Measurements from ENCODE around the gene SOX8.

SOX8 gene

DNA sequence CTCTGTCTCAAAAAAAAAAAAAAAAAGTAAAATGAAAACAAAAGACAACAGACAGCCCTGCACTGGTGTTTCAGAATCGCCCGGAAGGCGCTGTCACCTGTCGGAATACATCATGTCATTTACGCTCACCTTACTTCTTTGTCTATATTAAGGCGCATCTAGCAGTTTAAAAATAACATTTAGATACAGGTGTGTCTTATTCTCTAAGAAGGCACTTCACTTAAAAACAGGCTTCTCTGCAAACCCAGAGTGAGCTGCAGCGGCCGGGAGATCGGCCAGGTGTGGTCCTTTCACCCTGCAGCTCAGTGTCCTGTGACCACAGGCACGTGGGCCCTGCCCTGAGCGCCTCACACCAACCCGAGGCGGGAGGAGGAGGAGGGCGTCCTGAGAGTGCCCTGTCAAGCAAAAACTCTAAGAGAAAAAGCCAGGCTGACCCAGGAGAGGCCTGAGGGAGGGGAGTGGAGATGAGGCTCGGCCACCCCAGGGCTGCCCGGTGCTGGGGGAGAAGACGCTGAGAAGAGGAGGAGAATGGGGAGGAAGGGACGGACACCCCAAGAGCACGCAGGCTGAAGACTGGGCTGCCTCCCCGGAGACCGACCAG lies 7.5 kb upstream of the SOX8 start:
- no peak for DNase-seq

DNA sequence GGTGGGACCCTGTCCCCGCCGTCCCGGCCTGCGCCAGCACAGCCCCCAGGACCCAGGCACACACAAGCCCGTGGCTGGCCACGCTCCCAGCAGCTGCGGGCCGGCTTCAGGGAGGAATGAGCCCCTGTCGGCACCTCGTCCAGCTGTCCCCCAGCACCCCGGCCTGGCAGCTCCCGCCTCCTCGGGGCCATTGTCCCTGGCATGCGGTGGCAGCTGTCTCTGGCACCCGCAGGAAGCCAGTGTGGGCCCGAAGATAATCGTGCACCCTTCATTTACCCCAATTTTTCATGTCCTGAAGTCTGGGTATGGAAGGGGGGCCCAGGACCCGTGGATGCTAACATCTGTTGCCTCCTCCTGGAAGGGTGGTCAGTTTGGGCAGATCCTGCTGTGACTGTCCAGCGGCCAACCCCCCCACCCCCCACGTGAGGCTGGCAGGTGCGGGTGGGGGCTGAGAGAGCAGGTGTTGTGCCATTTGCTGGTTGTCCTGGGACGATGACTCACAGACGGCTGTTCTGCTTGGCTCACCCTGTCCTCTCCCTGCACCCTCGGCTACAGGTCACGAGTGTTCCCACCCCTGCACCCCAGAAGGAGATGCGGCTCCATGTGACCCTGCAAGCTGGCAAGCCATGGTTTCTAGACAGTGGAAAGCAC lies 6.8 kb upstream of the SOX8 start:
- DNase-seq = no peak

DNA sequence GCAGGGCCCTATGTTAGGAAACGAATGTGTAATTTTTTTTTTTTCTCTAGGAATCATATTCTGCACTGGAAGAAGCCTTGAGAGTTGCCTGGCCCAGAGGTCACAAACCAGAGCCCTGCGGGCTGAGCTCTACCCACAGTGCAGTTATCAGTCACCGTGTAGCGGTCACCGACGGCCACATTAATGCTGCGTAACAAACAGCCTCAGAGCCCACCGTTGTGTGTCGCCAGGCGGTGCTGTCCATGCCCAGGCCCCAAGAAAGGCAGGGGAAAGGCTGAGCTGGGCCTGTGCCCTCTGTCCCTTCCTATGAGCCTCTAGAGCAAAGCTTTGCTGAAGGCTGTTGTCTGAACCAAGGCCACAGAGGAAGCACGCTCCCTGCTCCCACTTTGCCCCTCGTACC lies 6.3 kb upstream of the SOX8 start:
- DNase-seq = no peak

DNA sequence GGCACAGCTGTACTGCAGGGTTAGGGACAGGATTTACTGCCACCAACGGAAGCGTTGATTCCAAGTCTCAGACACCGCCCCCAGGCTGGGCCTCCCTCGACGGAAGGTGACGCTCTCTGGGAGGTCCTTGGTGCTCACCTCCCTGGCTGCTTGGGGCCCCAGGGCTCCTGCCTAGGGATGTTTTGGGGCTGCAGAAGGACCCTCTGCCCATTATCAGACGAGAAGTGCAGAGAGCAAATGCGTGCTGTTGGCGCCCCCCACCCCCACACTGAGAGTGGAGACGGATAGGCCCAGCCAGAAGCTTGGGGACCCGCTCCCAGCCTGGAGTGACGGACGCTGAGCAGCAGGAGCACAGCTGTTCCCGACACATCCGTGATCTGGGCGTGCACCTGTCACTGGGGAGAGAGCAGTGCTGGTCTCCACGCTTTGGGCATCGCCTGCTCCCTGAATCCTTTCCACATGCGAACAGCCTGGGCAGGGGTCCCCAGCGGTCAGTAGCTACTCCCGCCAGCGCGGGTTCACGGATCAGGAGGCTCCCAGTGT lies 5.1 kb upstream of the SOX8 start:
- DNase-seq = no peak

DNA sequence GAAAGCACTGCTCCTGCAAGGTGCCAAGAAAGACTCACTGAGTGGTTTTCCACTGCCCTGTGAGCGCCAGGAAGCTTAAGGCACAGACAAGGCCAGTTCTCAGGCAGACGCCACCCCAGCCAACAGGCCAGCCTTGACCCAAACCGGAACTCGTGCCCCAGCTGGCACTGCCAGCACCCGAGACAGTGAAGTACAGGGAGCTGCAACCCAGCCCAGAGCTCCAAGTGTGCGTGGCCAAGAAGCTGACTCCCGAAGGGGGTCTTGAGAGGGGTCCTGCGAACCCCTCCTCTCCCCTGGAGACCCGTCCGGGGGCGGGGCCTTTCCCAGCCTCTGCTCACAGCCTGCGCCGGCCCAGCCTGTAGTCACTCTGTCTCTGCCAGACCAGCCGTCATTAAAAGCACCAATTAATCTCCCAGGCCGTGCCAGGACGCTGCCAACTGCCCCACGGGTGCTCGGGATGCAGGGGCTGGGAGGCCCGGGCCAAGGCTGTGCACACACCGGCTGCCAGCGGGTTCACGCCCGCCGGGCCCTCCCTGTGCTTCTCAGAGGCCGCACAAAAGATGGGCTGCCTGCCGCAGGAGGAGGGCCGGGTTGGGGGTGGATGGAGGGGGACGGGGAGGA lies 4.4 kb upstream of the SOX8 start:
- DNase-seq = peak; percentile 48

DNA sequence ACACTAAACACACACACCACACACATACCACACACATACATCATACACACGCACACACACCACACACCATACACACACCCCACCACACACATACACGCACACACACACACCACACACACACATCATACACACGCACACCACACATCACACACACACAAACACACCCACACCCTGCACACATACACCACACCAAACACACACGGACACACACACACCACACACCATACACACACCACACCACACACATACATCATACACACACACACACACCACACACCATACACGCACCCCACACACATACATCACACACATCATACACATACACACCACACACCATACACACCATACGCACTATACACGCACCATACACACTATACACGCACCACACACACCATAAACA lies 3.7 kb upstream of the SOX8 start:
- no peak for DNase-seq

DNA sequence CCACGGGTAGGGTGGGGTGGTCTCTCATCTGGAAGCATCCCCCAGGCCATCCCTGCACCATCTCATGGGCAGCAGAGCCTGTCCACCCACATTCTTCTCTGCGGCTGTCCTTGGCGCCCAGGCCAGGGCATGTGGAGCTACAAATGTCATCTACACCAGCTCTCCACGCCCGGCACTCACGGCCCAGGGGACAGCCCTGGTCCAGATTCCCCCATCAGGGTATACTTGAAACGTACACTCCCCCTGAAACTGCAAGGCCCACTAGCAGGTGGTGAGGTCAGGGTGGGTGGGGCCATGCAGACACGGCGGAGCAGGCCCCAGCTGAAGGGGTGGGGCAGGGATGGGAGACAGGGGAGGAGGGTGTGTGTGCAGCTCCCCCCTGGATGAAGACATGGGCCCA lies 3.2 kb upstream of the SOX8 start:
- no peak for DNase-seq

DNA sequence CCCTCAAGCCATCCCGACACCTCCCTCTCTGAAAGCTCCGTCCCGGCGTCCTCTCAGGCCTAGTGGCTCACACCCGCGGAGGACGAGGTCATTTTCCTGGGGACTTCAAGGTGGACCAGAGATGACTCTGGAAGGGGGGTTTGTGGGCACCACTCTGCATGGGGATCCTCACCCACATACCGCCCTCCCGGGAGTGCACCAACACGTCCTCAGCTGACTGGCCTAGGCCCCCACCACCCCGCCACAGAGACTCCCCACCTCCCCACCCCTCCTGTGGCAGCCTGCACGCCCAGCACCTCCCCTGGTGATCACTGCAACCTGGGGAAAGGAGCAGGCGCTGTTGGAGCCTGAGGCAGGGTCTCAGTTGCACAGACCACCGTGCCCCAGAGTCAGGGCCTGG lies 2.4 kb upstream of the SOX8 start:
- no peak for DNase-seq

DNA sequence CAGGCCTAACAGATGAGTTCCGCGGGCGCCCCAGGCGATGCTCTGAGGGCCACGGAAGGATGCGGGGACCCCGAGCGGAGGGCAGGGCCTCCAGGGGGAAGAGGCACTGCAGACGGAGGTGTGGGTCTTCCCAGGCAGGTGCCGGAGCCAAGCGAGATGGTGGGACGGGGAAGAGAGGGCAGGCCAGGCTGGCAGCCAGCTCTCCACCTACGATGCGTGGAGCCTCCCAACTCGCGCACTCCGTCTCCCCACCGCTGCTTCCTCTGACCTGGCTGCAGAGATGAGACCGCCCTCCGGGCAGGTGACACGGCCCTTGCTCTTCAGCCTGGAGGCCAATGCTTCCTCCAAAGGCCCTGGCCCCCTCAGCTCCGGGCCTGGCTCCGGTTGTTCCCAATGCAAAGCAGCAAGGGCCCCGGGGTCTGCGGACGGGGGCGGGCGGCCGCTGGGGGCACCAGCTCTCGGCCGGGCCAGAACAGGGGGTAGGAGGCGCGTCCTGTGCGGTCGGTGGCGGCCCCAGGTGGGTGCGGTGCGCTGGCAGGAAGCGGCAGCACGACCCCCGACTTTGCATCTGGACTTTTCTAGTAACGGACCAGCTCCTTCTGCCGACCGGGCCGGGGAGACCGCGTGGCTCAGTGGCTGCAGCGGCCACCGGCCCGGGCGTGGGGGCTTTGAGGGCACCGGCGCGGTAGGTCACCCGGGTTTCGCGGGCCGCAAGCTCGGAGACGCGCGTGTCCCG lies 1.5 kb upstream of the SOX8 start:
- no peak for DNase-seq

DNA sequence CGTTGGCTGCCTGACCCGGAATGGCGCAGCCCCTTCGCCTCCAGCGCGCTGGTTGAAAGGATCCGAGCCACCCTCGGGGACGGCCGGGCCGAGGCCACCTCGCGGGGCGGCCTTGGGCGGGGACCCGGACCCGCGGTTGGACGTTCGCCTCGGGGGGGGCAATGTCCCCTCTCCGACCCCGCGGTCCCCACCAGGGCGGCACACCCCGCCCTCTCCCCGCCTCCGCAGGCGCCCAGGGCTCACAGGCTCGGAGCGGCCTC lies 1.0 kb upstream of the SOX8 start:
- DNase-seq = no peak

DNA sequence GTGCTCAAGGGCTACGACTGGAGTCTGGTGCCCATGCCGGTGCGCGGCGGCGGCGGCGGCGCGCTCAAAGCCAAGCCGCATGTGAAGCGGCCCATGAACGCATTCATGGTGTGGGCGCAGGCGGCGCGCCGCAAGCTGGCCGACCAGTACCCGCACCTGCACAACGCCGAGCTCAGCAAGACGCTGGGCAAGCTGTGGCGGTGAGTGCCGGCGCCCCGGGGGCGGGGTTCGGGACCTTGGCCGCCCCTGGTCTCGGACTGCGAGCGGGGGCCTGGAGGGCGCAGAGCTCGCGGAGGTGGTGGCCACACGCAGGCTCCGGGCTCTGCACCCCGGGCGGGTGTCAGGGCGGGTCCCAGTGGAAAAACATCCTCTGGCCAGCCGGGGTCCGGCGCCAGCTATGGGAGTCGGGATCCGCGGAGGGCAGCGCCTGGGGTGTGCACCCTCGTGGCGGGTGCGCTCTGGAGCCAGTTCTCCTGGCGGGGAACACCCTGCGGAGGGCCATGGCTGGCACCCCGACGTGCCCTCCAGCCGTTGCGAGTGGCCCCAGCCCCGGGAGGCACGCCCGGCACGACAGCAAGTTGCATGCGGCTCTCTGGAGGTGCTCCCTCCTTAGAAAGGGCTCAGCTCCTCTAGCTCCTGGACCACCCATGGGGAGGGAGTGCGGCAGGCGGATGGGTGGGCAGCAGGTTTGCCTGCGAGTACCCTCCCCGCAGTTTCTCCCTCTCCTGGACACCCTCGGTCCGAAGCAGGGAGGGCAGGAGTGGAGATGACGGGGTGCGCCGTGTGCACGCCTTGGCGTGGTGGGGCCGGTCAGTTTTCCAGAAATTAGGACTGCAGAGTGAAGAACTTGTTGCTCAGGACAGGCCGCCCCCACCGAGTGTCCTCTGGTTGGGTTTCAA lies 824 bp downstream of the SOX8 start:
- peak; percentile 33 for DNase-seq

DNA sequence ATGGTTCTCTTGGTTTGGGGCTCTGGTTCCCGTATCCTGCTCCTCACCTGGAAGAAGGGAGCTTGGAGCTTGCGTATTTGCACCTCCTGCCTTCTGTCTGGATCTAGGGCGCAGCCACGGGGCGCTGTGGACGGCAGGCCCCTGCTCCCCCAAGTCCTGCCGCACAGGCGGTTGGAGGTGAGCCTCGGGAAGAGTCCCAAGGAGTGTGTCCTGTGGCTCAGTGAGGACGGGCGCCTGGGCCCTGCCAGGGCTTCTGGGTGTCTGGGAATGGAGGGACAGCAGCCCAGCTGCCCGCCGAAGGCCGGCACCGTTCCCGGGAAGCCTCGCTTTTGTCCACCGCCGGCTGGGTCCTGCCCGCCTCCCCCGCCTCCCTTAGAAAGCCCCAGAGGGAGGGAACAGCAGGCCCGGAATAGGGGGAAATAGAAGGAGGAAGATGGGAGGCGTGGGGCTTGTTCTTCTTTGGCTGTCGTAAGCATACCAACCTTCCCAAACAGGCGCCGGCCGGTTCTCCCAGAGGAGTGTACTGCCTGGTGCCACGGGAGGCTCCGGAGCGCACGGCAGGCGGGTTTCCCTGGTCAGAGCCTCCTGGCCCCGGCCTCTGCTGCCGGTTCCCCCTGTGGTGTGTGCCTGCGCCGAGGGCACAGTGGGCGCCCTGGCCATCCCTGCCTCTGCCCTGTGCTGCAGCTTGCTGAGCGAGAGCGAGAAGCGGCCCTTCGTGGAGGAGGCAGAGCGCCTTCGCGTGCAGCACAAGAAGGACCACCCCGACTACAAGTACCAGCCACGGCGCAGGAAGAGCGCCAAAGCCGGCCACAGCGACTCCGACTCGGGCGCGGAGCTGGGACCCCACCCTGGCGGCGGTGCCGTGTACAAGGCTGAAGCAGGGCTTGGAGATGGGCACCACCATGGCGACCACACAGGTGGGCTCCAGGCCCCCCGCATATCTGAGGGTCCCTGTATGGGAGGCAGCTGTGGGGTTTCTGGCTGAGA lies 1.8 kb downstream of the SOX8 start:
- DNase-seq = peak; percentile 29

DNA sequence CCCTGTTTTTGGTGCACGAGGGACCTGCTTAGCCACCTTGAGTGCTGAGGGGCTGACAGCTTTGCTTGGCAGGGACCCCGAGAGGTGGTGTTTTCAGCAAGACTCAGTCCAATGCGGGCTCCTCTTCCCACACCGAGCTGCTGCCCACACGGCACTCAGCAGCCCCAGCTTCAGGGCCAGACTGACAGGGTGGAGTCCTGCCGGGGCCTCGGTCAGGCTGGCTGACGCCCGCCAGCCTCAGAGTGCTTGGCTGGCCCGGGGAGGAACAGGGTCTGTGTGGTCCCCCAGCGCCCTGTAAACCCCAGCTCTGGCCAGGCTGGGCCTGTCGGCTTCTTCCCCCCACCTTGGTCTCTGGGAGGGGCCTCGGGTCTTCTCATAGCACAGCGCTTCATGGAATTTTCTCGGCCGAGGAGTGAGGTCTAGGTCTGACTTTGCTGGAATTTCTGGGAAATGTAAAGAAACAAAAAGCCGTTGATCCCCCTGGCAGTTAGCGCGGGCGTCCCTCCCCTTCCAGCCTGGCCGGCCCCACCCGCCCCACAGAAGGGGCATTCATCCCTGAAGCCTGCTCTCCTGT lies 2.6 kb downstream of the SOX8 start:
- no peak for DNase-seq

DNA sequence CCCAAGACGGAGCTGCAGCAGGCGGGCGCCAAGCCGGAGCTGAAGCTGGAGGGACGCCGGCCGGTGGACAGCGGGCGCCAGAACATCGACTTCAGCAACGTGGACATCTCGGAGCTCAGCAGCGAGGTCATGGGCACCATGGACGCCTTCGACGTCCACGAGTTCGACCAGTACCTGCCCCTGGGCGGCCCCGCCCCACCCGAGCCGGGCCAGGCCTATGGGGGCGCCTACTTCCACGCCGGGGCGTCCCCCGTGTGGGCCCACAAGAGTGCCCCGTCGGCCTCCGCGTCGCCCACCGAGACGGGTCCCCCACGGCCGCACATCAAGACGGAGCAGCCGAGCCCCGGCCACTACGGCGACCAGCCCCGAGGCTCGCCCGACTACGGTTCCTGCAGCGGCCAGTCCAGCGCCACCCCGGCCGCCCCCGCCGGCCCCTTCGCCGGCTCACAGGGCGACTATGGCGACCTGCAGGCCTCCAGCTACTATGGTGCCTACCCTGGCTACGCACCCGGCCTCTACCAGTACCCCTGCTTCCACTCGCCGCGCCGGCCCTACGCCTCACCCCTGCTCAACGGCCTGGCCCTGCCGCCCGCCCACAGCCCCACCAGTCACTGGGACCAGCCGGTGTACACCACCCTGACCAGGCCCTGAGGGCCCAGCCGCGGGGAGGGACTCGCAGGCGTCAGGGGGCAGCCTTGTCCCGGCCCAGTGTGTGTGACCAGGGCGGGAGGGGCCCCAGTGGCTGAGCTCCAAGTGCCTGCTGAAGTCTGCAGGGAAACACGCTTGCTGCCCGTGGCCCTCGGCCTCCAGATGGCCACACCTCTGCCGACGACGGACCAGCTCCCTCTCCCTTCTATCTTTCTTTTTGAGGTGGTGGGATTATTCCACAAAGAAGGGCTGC lies 3.4 kb downstream of the SOX8 start:
- no peak for DNase-seq

DNA sequence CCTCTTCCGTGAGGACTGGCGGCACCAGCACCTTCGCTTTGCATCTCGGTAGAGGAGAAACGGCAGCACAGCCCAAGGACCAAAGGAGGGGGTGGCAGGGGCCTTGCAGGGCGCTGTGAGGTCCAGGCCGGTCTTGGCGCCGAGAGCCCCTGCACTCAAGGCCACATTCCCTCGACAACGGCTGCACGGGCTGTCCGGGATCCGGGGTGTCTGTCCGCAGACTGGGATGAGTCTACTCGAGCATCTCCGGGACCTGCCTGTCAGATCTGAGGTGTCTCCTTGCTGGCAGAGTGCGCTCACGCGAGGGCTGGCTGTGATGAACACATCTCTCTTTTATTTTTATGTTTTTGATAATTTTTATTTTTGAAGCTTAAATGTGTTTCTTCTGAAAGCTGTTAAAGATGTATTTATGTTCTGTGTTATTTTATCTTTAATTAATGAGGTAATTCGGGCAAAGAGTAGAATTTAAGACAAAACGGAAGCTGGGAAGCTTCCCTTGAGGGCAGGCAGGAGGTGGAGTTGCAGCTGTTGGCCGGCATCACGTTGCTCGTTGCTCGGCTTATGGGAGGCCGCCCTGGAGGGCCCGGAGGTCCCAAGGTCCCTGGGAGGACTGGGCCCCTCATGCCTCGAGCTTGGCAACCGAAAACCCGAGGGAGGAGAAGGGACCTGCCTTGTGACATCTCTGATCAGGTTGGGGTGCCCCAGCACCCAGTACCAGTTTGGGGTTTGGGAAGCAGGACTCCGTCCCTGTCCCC lies 4.3 kb downstream of the SOX8 start:
- no peak for DNase-seq

DNA sequence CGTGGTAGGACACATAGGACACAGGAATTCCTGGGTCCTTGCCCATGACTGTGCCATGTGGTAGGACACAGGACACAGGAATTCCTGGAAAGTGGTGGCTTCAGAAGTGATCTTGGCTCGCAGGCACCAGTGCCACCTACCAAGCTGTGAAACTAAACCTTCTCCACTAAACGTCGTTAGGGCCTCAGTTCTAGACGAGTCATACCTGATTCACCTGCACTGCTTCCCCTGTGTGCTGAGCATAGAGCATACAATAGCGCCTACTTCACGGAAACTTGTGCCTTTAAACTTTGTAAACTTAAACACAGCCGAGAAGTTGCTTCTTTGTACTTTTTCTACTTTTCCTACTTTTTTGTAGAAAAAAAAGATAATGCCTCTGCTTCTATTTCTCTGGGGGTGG lies 4.8 kb downstream of the SOX8 start:
- DNase-seq = peak; percentile 10

DNA sequence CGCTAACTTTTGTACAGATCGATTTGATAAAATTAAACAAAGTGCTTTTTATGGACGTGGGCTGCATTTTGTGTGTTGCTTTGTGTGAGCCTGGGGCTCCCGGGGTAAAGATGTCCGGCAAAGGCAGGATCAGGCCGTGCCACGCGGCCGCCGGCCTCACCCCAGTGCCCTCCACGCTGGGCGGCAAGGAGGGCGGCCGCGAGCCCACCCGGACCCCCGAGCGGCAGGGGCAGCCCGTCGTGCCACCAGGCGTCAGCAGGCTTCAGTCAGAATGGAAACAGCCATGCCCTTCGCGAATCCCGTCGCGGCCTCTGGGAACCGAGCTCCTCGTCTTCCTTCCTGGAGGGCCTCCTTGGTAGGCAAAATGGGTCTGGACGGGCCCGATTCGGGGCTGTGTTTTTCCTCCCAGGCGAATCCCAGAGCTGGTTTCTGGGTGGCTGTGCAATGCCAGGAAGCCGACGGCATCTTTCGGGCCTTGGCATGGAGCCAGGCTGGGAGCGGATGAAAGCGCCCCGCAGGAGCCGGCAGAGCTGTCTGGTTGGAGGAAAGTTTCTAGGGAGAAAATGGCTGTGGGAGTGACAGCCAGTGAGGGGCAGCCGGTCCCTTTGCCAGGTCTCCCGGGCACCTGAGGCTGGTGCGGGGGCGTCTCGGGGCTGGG lies 5.5 kb downstream of the SOX8 start:
- peak; percentile 79 for DNase-seq

DNA sequence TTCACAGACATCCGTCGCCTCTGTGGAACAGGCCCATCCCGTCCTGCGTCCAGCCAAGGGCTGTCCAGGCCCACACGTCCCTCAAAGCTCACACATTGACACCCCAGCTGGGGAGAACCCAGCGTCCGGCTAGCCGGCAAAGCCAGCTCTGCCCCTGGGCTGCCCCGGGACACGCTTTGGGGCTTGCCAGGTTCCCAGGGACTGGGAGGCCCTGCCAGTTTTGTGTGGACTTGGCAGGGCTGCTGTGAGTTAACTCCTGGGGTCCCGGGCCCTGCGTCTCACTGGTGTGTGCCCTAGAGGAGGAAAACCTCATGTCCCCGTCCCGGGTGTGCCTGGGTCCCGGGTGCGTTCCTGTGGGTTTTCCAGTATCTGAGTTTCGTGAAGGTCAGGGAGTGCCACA lies 6.3 kb downstream of the SOX8 start:
- DNase-seq = no peak
